HK-2 (cell line): ENCODE measurements around the gene ATP5PD.

Experiments used
- DNase-seq: peaks from one replicate; pipeline ENCODE4 v3.0.0-alpha.2; 2018; ENCODE audit not compliant: unreplicated experiment

ATP5PD gene

GRCh38 chr17:74994440-74994839, 52.3 kb downstream of the ATP5PD start:
- DNase-seq: no peak

GRCh38 chr17:74992223-74992622, 54.5 kb downstream of the ATP5PD start:
- no peak for DNase-seq

GRCh38 chr17:74990581-74991105, 56.1 kb downstream of the ATP5PD start:
- DNase-seq: no peak
